ENCODE data around the gene ADAMTS12. TPM values are rescaled to one million over a fixed set of nuclear protein-coding genes. Genes with fewer than 3 reads are reported as not detected.

ADAMTS12 gene
- total RNA-seq, 4 donors from 2014 or later, result 0.49 to 3.1 (median 2.5) TPM

GRCh38 chr5:33713136-33713765, 178.5 kb downstream of the ADAMTS12 start:
- no peak for ATAC-seq
- peak overlapping the region in 2 of 4 donors; percentile 22 to 29 for H3K27ac ChIP-seq
- no peaks in the 10 kb centered on the region for H3K36me3 ChIP-seq
- H3K27me3 ChIP-seq, result no peaks in the 10 kb centered on the region
- H3K4me1 ChIP-seq, result no peaks in the 10 kb centered on the region
- H3K9me3 ChIP-seq, result no peaks in the 10 kb centered on the region
- no peak overlapping the region for H3K4me3 ChIP-seq
- in situ Hi-C loops (cut with MboI; ENCODE audit: low sequenced_read_pairs in 4 of 4) (no loop called here), intact Hi-C loops (cut with DNase I; ENCODE audit: low total_unique reads) (no loop called here)
- DNase-seq, result no peak
- TF ChIP-seq POLR2A (IDR thresholded peaks at IDR 0.05) (no peak), CTCF (IDR thresholded peaks at IDR 0.05 in 4 of 5, conservative IDR thresholded peaks at IDR 0.05 in 1 of 5) (no peak)

GRCh38 chr5:33712664-33713063, 179.1 kb downstream of the ADAMTS12 start:
- H3K9me3 ChIP-seq, result no peaks in the 10 kb centered on the region
- no peak overlapping the region for H3K4me3 ChIP-seq
- no peak for TF ChIP-seq POLR2A (IDR thresholded peaks at IDR 0.05)
- no peak for TF ChIP-seq CTCF (IDR thresholded peaks at IDR 0.05 in 4 of 5, conservative IDR thresholded peaks at IDR 0.05 in 1 of 5)
- in situ Hi-C loops (cut with MboI; ENCODE audit: low sequenced_read_pairs in 4 of 4) (no loop called here), intact Hi-C loops (cut with DNase I; ENCODE audit: low total_unique reads) (no loop called here)
- H3K4me1 ChIP-seq, result no peaks in the 10 kb centered on the region
- DNase-seq (no peak), ATAC-seq (no peak)
- no peaks in the 10 kb centered on the region for H3K27me3 ChIP-seq
- H3K36me3 ChIP-seq, result no peaks in the 10 kb centered on the region
- no peak overlapping the region for H3K27ac ChIP-seq

- TF ChIP-seq POLR2A (IDR thresholded peaks at IDR 0.05) (no peak), CTCF (IDR thresholded peaks at IDR 0.05 in 4 of 5, conservative IDR thresholded peaks at IDR 0.05 in 1 of 5) (no peak)
- Histone ChIP-seq H3K27me3 (no peaks in the 10 kb centered on the region), H3K27ac (peak overlapping the region in 2 of 4 donors; percentile 31 to 45), H3K9me3 (no peaks in the 10 kb centered on the region), H3K36me3 (no peaks in the 10 kb centered on the region), H3K4me3 (no peak overlapping the region), H3K4me1 (no peaks in the 10 kb centered on the region)
- intact Hi-C loops (cut with DNase I; ENCODE audit: low total_unique reads), result no loop called here
- in situ Hi-C loops (cut with MboI; ENCODE audit: low sequenced_read_pairs in 4 of 4), result no loop called here
- ATAC-seq, result peak; percentile 66 to 75
- peak; percentile 26 to 41 for DNase-seq
These were observed 180.6 kb downstream of the ADAMTS12 start for GRCh38 chr5:33711094-33711679.

GRCh38 chr5:33702867-33703266, 188.9 kb downstream of the ADAMTS12 start:
- no peaks in the 10 kb centered on the region for H3K4me1 ChIP-seq
- H3K9me3 ChIP-seq, result no peaks in the 10 kb centered on the region
- H3K27ac ChIP-seq, result no peak overlapping the region
- intact Hi-C loops (cut with DNase I; ENCODE audit: low total_unique reads) (no loop called here), in situ Hi-C loops (cut with MboI; ENCODE audit: low sequenced_read_pairs in 4 of 4) (no loop called here)
- ATAC-seq, result no peak
- no peaks in the 10 kb centered on the region for H3K27me3 ChIP-seq
- no peaks in the 10 kb centered on the region for H3K36me3 ChIP-seq
- TF ChIP-seq CTCF (IDR thresholded peaks at IDR 0.05 in 4 of 5, conservative IDR thresholded peaks at IDR 0.05 in 1 of 5), result no peak
- TF ChIP-seq POLR2A (IDR thresholded peaks at IDR 0.05), result no peak
- no peak for DNase-seq
- H3K4me3 ChIP-seq, result no peak overlapping the region
